Measurements from ENCODE around the gene SURF6. TPM values are rescaled to one million over a fixed set of nuclear protein-coding genes. Genes with fewer than 3 reads are reported as not detected.

Gene SURF6
- total and polyA plus RNA-seq, 2 of the 8 experiments (the other 6 are each of a cell fraction or from before 2014, with no cell fraction given): 6.1 to 23.7 TPM

GRCh38 chr9:133280392-133280791 is 55.6 kb downstream of the SURF6 start:
- Histone ChIP-seq H3K23ac (ENCODE audit: insufficient read length) (no peak overlapping the region), H2BK20ac (ENCODE audit: low read length) (no peak overlapping the region), H3K4me2 (ENCODE audit: insufficient read depth in 1 of 2, low read depth in 2 of 2, low read length in 2 of 2) (no peak overlapping the region), H2BK120ac (replicated peaks; ENCODE audit: low read depth, low read length) (no peak overlapping the region), H2BK12ac (ENCODE audit: low read depth, low read length) (no peak overlapping the region), H3K9me3 (ENCODE audit: insufficient read depth in 2 of 2, low read depth in 1 of 2, low read length in 1 of 2) (peaks cover 13 to 21% of the 10 kb centered on the region in 2 experiments; a peak in 3 of 4 replicates), H4K5ac (ENCODE audit: insufficient read length, low read depth, low read length) (no peak overlapping the region), H2BK15ac (ENCODE audit: low read length) (no peak overlapping the region), H3K56ac (replicated peaks; ENCODE audit: insufficient read length, low read depth, low read length) (no peak overlapping the region), H3K79me2 (ENCODE audit: control insufficient read depth in 1 of 2, insufficient read depth in 2 of 2, low read length in 2 of 2) (no peaks in the 10 kb centered on the region), H3K18ac (ENCODE audit: extremely low read depth, low read length) (no peak overlapping the region), H3K4me1 (replicated peaks in 1 of 4; ENCODE audit: control insufficient read depth in 3 of 4, insufficient read depth in 4 of 4, low read length in 3 of 4) (no peaks in the 10 kb centered on the region; a peak in 1 of 7 replicates), H3K27ac (ENCODE audit: low read depth, low read length) (no peak overlapping the region), H3K79me1 (ENCODE audit: low read depth, low read length) (no peaks in the 10 kb centered on the region), H4K8ac (ENCODE audit: extremely low read depth, insufficient read depth, low read length) (no peak overlapping the region), H2BK5ac (ENCODE audit: low read depth, low read length) (no peak overlapping the region), H3K14ac (ENCODE audit: insufficient read length) (no peak overlapping the region), H4K91ac (replicated peaks; ENCODE audit: insufficient read length, low read length) (no peak overlapping the region), H3K4me3 (ENCODE audit: extremely low read depth in 1 of 4, insufficient read depth in 2 of 4, low read depth in 3 of 4, low read length in 4 of 4) (no peak overlapping the region), H4K20me1 (replicated peaks in 1 of 2; ENCODE audit: control insufficient read depth in 1 of 2, insufficient read depth in 2 of 2, low read length in 2 of 2) (no peaks in the 10 kb centered on the region), H2AK5ac (ENCODE audit: low read depth, low read length) (no peak overlapping the region), H3K23me2 (ENCODE audit: low read depth, low read length) (peaks cover 3% of the 10 kb centered on the region; the same call in 1 of the 2 replicates), H2AFZ (ENCODE audit: low read length) (no peak overlapping the region), H3K36me3 (ENCODE audit: control insufficient read depth in 2 of 4, insufficient read depth in 4 of 4, low read length in 3 of 4) (no peaks in the 10 kb centered on the region; a peak in 1 of 8 replicates), H3K27me3 (replicated peaks in 1 of 4; ENCODE audit: control insufficient read depth in 3 of 4, extremely low read depth in 1 of 4, insufficient read depth in 3 of 4, low read length in 3 of 4) (peaks cover 17 to 28% (median 23%) of the 10 kb centered on the region in 4 experiments), H3K4ac (replicated peaks; ENCODE audit: insufficient read length, low read depth, low read length) (no peak overlapping the region), H3K9ac (replicated peaks in 1 of 4; ENCODE audit: extremely low read depth in 1 of 4, low read depth in 3 of 4, low read length in 3 of 4) (no peak overlapping the region)
- WGBS, 2 experiments (ENCODE audit: extremely low coverage in 1 of 2, insufficient coverage in 1 of 2, insufficient read length in 1 of 2, insufficient replicate concordance in 2 of 2, low coverage in 1 of 2, low lambda C conversion rate in 2 of 2, missing lambda C conversion rate in 1 of 2): 86% methylated on average over 5 of the region's 5 CpGs; no CpG with 5 or more reads in 1 of the 2 experiments
- DNase-seq (ENCODE audit: low read depth in 1 of 2, low spot score in 2 of 2): no peak
- CTCF ChIA-PET (ENCODE audit: partially characterized antibody): interaction anchor here (0.9 kb wide), 1 partner anchor 94 kb away, joined by 4 read pairs; no protein-coding TSS in a partner anchor
- POLR2A ChIA-PET (ENCODE audit: partially characterized antibody): no interaction called here
- TF ChIP-seq CTCF (IDR thresholded peaks at IDR 0.05; ENCODE audit: control extremely low read depth in 1 of 3, insufficient read depth in 1 of 3, low read depth in 1 of 3, low read length in 3 of 3): no peak
- TF ChIP-seq RXRA (IDR thresholded peaks at IDR 0.05; ENCODE audit: insufficient read depth, low read depth, low read length): no peak
- FAIRE-seq: no peak
